Skeletal muscle tissue (tissue), 4 donors: ENCODE measurements around the gene AFF1. TPM values are rescaled to one million over a fixed set of nuclear protein-coding genes. Genes with fewer than 3 reads are reported as not detected.
A peak's percentile ranks its signal among the peaks of the same experiment; 100 is the strongest.

Source experiments
- H3K27ac ChIP-seq: one replicate; pipeline ENCODE4 v1.7.0; 2013; ENCODE audit warnings: mild to moderate bottlenecking, low read depth, low read length, inconsistent platforms
- H3K27me3 ChIP-seq, 3 donors: one replicate each; pipeline ENCODE4 v1.7.0; 2013; ENCODE audit warnings: low read length in 3 of 3; ENCODE audit not compliant: control insufficient read depth in 3 of 3, insufficient read depth in 3 of 3
- H3K36me3 ChIP-seq, 3 donors: one replicate each; pipeline ENCODE4 v1.7.0; 2013; ENCODE audit warnings: low read length in 3 of 3; ENCODE audit not compliant: control insufficient read depth in 3 of 3, insufficient read depth in 3 of 3
- H3K4me1 ChIP-seq, 3 donors: one replicate each; pipeline ENCODE4 v1.7.0; 2013; ENCODE audit warnings: low read length in 3 of 3, mild to moderate bottlenecking in 3 of 3; ENCODE audit not compliant: control insufficient read depth in 3 of 3, insufficient read depth in 3 of 3
- H3K4me3 ChIP-seq, 3 donors: one replicate each; pipeline ENCODE4 v1.7.0; 2013; ENCODE audit warnings: low read length in 3 of 3
- H3K9ac ChIP-seq, 3 donors: one replicate each; pipeline ENCODE4 v1.7.0; 2013; ENCODE audit warnings: low read length in 3 of 3, mild to moderate bottlenecking in 3 of 3, moderate library complexity in 2 of 3, low read depth in 1 of 3
- H3K9me3 ChIP-seq, 3 donors: one replicate each; pipeline ENCODE4 v1.7.0; 2013; ENCODE audit warnings: low read length in 3 of 3; ENCODE audit not compliant: control insufficient read depth in 3 of 3
- total RNA-seq: library from RNA; depleted of rRNA; stranded (reverse); fragments of >200 nt; gene quantifications from one replicate; pipeline ENCODE4 v1.2.3, GENCODE V29; 2014
- donor health status: Osteomylitis.

AFF1 gene
- total RNA-seq, 1 donor from 2014 or later: 21.9 TPM

DNA sequence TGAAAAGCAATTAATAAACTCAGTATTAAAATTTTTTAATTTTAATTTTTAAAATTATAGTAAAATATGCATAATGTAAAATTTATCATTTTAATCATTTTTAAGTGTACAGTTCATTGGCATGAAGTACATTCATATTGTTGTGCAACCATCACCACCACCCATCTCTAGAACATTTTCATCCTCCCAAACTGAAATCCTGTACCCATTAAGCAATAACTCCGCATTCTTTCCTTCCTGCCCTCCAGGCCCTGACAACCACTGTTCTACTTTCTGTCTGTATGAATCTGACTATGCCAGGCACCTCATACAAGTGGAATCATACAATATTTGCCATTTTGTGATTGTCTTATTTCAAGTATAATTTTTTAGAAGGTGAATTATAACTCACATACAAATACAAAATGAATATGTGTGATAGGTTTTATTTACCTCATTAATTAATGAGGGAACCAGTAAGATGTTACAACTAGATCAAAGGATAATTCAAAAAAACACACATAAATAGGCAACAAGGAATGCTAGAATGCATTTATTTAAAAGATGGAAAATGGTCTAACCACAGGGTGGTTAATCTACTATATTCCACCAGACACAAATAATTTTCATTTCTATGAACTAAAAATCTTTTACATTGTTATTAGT is 13.1 kb upstream of the AFF1 start:
- peak overlapping the region in 1 of 3 donors; percentile 27 for H3K9ac ChIP-seq
- H3K4me3 ChIP-seq: no peak overlapping the region
- H3K27ac ChIP-seq: no peak overlapping the region
- peaks cover 0 to 11% (median 0%) of the 10 kb centered on the region in 3 donors for H3K4me1 ChIP-seq
- H3K27me3 ChIP-seq: no peaks in the 10 kb centered on the region
- H3K9me3 ChIP-seq: no peaks in the 10 kb centered on the region
- peaks cover 2 to 3% (median 2%) of the 10 kb centered on the region in 3 donors for H3K36me3 ChIP-seq

DNA sequence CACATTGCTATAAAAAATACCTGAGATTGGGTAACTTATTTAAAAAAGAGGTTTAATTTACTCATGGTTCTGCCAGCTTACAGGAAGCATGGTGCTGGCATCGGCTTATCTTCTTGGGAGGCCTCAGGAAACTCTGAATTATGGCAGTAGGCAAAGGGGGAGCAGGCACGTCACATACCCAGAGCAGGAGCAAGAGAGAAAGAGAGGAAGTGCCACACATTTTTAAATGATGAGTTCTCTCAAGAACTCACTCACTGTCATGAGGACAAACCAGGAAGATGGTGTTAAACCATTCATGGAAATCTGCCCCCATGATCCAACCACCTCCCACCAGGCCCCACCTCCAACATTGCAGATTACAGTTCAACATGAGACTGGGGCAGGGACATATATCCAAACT is 10.0 kb upstream of the AFF1 start:
- Histone ChIP-seq H3K4me1 (peaks cover 0 to 16% (median 3%) of the 10 kb centered on the region in 3 donors), H3K9ac (no peak overlapping the region), H3K27me3 (no peaks in the 10 kb centered on the region), H3K4me3 (no peak overlapping the region), H3K9me3 (no peaks in the 10 kb centered on the region), H3K27ac (no peak overlapping the region), H3K36me3 (peaks cover 2 to 4% (median 3%) of the 10 kb centered on the region in 3 donors)

DNA sequence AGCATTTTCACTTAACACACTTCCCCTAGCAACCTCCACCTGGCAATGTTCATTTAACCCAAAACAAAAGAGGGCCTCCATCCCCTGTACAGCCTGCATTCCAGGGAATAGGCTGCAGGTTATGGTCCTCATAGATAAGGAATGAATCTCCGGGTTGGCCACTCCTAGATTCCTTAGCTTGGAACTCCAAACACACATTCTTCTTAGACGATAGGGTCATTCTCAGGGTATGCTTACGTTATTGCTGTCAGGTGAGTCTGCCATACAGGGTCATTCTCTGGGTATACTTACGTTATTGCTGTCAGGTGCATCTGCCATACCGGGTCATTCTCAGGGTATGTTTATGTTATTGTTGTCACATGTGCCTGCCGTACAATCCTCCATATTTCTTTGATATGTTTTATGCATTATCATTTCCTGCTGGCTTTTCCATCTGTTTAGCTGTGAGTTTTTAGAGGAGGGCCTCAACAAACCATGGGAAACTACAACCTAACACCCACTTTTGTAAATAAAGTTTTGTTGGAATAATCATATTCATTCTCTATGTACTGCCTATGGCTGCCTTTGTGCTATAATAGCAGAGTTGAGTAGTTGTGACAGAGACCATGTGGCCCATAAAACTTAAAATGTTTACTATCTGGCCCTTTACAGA is 8.2 kb upstream of the AFF1 start:
- Histone ChIP-seq H3K4me3 (no peak overlapping the region), H3K4me1 (peaks cover 0 to 16% (median 3%) of the 10 kb centered on the region in 3 donors), H3K27ac (no peak overlapping the region), H3K9me3 (no peaks in the 10 kb centered on the region), H3K27me3 (no peaks in the 10 kb centered on the region), H3K9ac (no peak overlapping the region), H3K36me3 (peaks cover 7 to 15% (median 11%) of the 10 kb centered on the region in 3 donors)

DNA sequence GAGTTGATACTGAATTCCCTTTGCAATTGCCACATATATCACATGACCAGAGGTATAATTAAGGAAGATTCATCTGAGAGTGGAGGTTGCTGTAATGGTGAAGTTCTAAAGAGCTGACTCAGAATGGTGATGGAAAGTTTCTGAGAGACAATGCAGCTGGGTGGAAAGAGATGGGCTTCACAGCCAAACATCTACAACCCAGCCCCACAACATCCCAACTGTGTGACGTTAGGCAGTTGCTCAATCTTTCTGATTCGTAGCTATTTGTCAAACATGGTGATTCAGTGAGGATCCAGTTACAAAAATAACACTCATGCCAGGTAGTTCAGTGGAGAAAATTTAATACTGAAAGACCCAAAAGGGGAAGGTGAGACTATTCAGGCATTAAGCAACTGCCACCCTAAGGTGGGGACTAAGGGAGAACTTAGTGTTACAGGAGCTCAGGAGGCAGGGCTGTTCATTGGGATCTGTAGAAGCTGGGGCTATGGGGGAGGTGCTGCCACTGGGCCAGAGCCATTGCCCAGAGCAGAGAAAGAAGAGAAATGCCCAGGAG is 6.9 kb upstream of the AFF1 start:
- peak overlapping the region; percentile 66 for H3K27ac ChIP-seq
- H3K27me3 ChIP-seq: no peaks in the 10 kb centered on the region
- H3K4me1 ChIP-seq: peaks cover 0 to 10% (median 3%) of the 10 kb centered on the region in 3 donors
- H3K9ac ChIP-seq: no peak overlapping the region
- H3K36me3 ChIP-seq: peaks cover 7 to 16% (median 11%) of the 10 kb centered on the region in 3 donors
- no peak overlapping the region for H3K4me3 ChIP-seq
- no peaks in the 10 kb centered on the region for H3K9me3 ChIP-seq

DNA sequence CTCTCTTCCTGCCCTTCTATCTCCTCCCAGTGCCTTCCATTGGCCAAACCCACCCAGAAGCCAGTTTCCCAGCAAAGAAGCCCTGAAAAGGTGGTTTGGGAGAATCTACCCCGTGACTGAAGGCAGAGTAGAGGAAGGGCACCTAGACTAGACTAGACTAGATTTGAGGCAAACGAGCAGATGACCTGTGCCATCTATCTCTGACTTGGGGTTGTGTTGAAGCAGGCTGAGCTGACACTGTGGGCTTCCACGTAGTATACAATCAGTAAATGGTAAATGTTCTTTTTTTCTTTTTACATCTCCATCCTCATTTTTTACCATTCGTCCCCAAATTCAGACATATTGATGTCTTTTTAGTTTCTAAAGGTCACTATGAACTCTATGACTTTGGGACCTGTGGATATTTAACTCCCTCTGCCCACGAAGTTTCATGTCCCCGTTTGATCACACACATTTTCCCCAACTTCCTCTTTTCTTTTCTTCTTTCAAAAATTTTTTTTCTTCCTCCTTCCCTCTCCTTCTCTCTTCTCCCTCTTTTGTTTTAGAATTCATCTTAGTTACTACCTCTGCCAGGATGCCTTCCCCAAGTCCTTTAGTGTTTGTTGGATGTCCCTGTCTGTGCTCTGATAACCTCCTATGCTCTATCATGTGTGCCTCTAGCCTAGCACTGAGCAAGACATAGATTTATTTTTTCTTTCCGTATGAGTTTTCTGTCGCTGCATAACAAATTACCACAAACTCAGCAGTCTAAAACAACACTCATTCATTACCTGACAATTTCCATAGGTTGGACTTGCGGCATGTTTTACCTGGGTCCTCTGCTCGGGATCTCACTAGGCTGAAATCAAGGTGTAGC is 6.2 kb upstream of the AFF1 start:
- Histone ChIP-seq H3K4me1 (peaks cover 0 to 11% (median 3%) of the 10 kb centered on the region in 3 donors), H3K9me3 (no peaks in the 10 kb centered on the region), H3K9ac (no peak overlapping the region), H3K27ac (peak overlapping the region; percentile 66), H3K36me3 (peaks cover 7 to 16% (median 11%) of the 10 kb centered on the region in 3 donors), H3K4me3 (no peak overlapping the region), H3K27me3 (no peaks in the 10 kb centered on the region)

DNA sequence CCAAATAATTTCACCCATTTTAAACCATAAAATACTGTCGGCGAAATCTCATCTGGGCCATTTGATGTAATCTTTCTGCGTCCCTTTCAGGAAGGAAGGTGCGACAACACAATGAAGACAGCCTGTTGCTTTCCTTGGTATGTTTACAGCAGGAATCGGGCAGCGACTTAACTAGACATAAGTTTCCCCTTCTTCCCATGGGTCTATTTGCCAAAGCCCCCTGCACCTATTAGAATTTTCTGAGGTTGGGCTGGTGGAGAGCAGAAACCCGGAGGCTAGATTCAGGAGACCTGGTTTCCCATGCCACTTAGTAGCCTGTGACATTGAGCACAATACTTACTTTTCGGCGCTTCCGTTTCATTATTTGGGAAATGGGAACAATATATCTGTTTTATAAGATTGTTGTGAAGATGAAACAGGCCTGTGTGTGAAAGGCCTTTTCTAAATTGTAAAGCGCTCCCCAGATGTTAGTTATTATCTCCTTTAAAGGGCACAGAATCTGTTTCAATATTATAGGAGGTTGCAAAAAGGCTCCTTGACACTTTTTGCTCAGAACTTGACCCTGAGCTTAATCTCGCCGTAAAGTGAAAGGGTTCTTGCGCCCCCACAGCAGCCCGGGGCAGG is 552 bp upstream of the AFF1 start:
- Histone ChIP-seq H3K27ac (peak overlapping the region; percentile 98), H3K9me3 (no peaks in the 10 kb centered on the region), H3K9ac (peak overlapping the region; percentile 93 to 99 (median 97))

DNA sequence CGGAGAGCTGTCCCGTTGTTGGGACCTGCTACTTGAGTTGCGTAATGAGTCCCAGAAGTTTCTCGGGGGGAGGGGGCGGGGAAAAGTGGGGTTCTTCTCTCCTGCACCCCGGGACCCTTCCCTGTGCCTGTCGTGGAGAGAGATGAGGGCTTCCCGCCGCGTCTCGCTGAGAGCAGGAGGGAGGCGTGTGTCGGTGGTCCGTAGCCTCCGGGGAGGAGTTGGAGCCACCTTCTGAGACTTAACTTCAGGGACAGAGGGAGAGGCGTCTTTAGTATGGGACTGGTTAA is 698 bp downstream of the AFF1 start:
- H3K4me1 ChIP-seq: peaks cover 14 to 37% (median 24%) of the 10 kb centered on the region in 3 donors
- peak overlapping the region; percentile 88 to 93 (median 92) for H3K9ac ChIP-seq

More for the DNA sequence above, 552 bp upstream of the AFF1 start:
- peaks cover 5 to 13% (median 11%) of the 10 kb centered on the region in 3 donors for H3K36me3 ChIP-seq
- peaks cover 5 to 30% (median 17%) of the 10 kb centered on the region in 3 donors for H3K4me1 ChIP-seq
- H3K4me3 ChIP-seq: peak overlapping the region; percentile 76 to 93 (median 93)
- H3K27me3 ChIP-seq: no peaks in the 10 kb centered on the region

DNA sequence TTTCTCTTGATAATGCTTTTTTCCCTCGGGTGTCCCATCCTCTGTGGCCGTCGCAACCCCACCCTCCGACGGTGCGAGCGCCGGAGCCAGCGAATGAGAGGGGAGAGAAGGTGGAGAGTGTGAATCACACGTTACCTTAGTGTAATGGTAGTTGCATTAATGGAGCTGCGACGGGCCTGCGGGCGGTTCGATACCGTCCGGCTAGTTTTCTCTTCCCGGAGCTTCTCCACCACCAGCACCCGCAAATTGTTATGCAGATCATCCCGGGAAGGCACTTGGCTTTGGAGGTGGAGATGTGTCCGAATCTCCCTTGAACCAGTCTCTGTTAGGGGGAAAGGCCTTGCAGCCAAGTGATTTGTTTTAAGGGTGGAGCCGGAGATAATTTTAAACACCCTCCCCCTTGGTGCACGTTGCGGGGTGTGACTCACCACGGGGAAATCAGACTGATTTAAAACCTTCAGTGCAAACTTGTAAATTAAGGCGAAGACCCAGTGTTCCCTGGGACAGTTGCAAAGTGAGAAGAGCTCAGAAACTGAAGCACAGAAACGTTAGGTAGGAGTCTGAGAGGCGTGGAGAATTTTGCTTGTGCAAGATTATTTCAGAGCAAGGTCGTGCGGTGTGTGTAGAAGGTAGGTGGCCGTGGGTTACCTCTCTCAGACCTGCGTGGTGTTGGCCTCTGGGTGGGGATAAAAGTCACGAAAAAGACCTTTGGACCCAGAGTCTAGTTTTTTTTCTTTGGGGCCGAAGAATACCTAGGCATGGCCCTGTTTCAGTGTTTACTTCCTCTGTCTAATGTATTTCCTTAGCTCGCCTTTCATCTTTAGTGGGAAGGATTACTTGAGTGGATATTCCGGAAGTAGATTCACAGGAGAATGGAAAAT is 1.3 kb downstream of the AFF1 start:
- peak overlapping the region; percentile 91 to 93 (median 92) for H3K4me3 ChIP-seq
- H3K36me3 ChIP-seq: peaks cover 3 to 5% (median 4%) of the 10 kb centered on the region in 3 donors
- H3K9me3 ChIP-seq: no peaks in the 10 kb centered on the region
- peaks cover 14 to 37% (median 24%) of the 10 kb centered on the region in 3 donors for H3K4me1 ChIP-seq
- peak overlapping the region; percentile 98 for H3K27ac ChIP-seq
- no peaks in the 10 kb centered on the region for H3K27me3 ChIP-seq
- peak overlapping the region; percentile 88 to 93 (median 92) for H3K9ac ChIP-seq

More for the DNA sequence above, 698 bp downstream of the AFF1 start:
- Histone ChIP-seq H3K4me3 (peak overlapping the region; percentile 91 to 93 (median 92)), H3K9me3 (no peaks in the 10 kb centered on the region), H3K27me3 (no peaks in the 10 kb centered on the region), H3K36me3 (peaks cover 5 to 11% (median 5%) of the 10 kb centered on the region in 3 donors), H3K27ac (peak overlapping the region; percentile 98)
